ENCODE data around the gene XPO4. TPM values are rescaled to one million over a fixed set of nuclear protein-coding genes. Genes with fewer than 3 reads are reported as not detected.

Gene XPO4
- total RNA-seq, 1 experiment from 2014 or later: 26.0 TPM

DNA sequence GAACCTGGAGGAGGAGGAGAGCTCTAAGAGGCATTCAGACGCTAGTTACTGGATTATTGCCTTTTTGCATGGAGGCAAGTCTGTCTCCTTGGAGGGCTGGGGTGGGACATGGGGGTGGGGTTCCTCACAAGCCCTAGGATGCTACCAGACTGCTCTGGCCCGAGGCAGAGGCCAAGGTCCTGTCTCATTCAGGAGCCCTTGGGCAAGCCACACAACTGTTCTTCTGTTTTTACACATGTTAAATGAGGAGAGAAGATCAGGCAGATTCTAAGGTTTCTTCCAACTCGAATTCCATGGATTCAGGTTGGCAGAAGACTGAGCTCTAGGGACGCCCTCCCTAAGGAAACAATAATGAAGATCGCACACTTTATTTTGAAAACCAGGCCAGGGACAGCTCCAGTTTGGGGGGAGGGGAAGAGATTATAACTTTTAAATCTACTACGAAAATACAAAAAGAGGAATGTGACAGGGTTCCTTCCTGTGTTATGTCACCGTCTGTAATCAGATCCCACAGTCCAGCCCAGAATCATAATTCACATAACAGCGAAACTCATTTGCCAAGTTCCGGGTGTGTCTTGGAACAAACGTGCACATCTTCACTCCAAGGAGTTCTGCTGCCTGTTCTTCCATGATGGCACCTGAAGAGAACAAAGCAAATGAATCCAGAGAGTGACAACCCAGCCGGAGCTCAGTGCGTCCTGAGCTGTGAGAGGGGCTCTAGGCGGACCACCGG lies 173.8 kb downstream of the XPO4 start:
- no peak for DNase-seq (ENCODE audit: low read depth)

DNA sequence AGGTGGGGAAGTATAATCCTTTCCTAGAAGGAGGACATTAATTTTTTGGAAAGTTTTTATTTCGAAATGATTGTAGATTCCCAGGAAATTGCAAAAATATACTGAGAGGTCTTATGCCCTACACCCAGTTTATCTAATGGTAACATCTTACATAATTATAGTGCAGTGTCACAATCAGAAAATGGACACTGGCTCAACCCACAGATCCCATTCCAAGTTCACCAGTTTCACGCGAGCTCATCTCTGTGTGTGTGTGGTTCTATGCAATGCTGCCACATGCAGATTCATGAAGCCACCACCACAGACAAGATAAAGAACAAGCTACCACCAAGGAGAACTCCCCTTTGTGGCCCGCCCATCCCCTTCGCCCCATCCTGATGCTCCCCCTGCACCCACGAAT lies 174.7 kb downstream of the XPO4 start:
- DNase-seq (ENCODE audit: low read depth): no peak

Other genes with a start within 250 kb of the XPO4 start
- 4.9 and 7.1 TPM in 2 replicates for gene IL17D, start 199.0 kb downstream of the XPO4 start, total RNA-seq (2014; rRNA removed)
- 23.5 and 26.1 TPM in 2 replicates for gene EEF1AKMT1, start 128.8 kb downstream of the XPO4 start, total RNA-seq (2014; rRNA removed)
- gene LATS2, start 158.8 kb upstream of the XPO4 start, total RNA-seq (2014; rRNA removed): 14.6 and 18.8 TPM in 2 replicates
- gene SAP18, start 237.4 kb upstream of the XPO4 start, total RNA-seq (2014; rRNA removed): 46.6 and 60.3 TPM in 2 replicates